ENCODE measurements around the gene DNAJC28. TPM values are rescaled to one million over a fixed set of nuclear protein-coding genes. Genes with fewer than 3 reads are reported as not detected.
"Not testable (repeated sequence)": the region's sequence is repeated elsewhere in the genome, so short reads cannot be mapped to it uniquely, and the experiment has no call there.

The DNAJC28 gene
- polyA plus RNA-seq, 3 donors = 4.6 to 7.2 (median 4.9) TPM

DNA sequence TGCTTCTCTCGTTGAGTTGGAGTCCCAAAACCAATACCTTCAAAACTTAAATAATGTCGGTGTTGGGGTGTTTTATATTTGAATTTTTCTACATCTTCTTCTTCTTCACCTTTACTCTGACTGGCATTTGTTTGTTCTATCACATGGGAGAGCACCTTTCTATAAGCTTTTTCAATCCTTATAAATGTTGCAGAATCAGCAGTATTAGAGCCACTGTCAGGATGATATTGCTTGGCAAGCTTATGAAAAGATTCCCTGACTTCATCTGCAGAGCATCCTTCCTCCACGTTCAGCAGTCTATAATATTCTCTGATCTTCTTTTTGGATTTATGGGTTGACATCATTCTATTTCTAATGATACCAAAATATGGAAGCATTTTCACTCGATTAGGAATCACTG lies 2.6 kb downstream of the DNAJC28 start:
- no peak for DNase-seq

GRCh38 chr21:33487996-33488395 lies 3.5 kb downstream of the DNAJC28 start:
- no peak for DNase-seq

DNA sequence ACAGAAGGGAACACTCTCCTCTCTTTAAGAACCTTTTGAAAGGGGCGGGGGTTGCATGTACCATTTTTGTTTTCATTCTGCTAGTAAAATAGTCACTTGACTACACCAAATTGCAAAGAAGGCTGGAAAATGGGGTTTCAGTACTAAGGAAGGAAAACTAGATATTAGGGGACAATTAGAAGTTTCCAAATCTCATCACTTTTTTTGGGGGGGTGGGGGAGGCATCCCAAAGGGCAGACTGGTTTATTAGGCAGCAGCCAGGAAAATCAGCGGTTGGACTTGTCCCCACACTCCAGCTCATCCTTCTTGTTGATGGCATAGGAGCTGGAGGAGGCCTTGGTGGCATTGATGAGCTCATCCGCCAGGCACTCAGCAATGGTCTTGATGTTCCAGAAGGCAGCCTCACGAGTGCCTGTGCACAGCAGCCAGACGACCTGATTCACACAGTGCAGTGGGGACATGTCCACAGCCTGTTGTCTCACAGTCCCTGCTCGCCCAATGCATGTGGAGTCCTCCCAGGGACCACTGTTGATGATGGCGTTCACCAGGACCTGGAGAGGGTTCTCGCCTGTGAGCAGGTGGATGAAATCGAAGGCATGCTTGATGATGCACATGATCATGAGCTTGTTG lies 10.1 kb downstream of the DNAJC28 start:
- no peak for DNase-seq

DNA sequence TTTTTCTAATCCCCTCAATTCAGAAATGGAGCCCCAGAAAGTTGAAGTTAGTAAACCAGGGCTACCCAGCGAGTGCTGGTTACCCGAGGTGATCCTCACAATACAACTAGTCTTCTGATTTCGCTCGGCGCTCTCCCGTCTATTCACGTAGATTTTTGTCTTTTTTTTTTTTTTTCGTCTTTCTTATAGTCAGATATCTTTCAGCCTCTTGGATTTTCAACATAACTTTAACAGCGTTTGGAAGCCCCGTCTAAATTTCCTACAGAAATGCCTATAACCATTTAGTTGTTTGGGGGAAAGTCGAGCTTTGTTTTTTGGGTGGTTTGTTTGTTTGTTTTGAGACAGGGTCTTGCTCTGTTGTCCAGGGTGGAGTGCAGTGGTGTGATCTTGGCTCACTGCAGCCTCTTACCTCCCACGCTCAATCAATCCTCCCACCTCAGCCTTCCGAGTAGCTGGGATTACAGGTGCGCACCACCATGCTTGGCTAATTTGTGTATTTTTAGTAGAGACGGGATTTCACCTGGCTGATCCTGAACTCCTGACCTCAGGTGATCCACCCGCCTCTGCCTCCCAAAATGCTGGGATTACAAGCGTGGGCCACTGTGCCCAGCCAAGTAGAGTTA lies 10.9 kb downstream of the DNAJC28 start:
- no peak for DNase-seq

GRCh38 chr21:33479679-33480480 lies 11.6 kb downstream of the DNAJC28 start, which contains the start of gene TMEM50B:
TSS of gene TMEM50B (minus strand) at chr21:33479974. CDS start at chr21:33468885, 11,089 bp downstream.
- DNase-seq = peak; percentile 94

GRCh38 chr21:33478935-33479678 lies 12.4 kb downstream of the DNAJC28 start:
- peak; percentile 40 for DNase-seq

DNA sequence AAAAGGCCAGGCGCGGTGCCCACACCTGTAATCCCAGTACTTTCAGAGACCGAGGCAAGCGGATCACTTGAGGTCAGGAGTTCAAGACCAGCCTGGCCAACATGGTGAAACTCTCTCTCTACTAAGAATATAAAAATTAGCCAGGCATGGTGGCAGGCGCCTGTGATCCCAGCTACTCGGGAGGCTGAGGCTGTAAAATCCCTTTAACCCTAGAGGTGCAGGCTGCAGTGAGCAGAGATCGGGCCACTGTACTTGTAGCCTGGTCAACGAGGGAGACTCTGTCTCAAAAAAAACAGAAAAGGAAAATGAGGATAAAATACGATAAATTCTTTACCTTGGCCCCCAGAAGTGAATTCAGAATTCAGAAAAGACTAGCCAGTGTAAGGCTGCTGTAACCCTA lies 13.3 kb downstream of the DNAJC28 start:
- no peak for DNase-seq

DNA sequence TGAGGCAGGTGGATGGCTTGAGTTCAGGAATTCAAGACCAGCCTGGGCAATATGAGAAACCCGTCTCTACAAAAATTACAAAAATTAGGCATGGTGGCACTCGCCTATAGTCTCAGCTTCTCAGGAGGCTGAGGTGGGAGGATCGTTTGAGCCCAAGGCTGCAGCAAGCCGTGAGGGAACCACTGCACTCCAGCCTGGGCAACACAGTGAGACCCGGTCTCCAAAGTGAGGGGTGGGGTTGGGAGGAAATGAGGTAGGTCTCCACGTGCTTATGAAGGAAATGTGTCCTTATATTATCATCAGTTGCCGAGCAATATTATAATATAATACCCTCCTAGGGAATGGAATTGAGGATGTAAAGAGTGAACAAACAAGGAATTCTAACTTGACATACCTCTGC lies 14.4 kb downstream of the DNAJC28 start:
- no peak for DNase-seq

GRCh38 chr21:33473344-33473743 lies 18.2 kb downstream of the DNAJC28 start:
- no peak for DNase-seq

DNA sequence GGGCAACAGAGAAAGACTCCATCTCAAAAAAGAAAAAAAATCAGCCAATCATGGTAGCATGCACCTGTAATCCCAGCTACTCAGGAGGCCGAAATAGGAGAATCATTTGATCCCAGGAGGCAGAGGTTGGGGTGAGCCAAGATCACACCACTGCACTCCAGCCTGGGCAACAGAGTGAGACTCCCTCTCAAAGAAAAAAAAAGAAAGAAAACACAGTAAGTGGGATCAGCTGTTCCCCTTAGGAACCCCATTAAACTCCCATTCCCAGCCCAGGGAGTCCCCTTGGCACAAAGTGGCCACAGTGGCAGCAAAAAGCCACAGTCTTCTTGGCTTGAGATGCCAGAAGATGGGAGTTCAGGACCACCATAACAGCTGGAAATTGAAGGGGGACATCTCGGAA lies 20.8 kb downstream of the DNAJC28 start:
- no peak for DNase-seq

DNA sequence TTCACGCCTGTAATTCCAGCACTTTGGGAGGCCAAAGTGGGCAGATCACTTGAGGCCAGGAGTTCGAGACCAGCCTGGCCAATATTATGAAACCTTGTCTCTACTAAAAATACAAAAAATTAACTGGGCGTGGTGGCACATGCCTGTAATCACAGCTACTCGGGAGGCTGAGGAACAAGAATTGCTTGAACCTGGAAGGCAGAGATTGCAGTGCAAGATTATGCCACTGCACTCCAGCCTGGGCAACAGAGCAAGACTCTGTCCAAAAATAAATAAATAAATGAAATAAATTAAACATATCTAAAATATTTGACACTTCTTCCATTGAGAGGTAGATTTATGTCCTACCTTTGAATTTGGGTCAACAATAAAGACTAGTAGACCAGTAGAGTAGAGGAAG lies 22.3 kb downstream of the DNAJC28 start:
- not testable (repeated sequence) for DNase-seq

DNA sequence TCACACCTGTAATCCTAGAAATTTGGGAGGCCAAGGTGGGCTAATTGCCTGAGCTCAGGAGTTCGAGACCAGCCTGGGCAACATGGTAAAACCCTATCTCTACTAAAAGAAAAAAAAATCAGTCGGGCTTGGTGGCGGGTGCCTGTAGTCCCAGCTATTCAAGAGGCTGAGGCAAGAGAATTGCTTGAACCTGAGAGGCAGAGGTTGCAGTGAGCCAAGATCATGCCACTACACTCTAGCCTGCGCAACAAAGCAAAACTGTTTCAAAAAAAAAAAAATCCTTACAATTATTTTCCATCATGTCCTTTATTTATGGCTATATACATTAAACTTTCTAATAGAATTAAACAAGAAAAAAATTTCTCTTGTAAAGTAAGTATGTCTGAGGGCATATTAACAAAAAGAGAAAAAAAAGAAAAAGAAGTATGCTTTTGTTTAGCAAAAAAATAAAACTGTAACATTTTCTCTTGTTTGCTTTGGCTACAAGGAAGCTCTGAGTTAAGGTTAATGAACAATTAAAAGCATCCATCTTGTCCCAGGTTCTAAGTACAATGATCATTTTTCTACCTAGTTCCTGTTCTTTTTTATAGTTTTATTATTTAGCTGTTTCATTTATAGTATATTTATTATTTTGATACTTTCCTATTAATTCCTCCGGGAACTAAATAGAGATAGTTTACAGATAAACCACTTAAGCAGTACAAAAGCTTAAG lies 29.8 kb downstream of the DNAJC28 start:
- DNase-seq = no peak

GRCh38 chr21:33458861-33459260 lies 32.7 kb downstream of the DNAJC28 start:
- DNase-seq = no peak

DNA sequence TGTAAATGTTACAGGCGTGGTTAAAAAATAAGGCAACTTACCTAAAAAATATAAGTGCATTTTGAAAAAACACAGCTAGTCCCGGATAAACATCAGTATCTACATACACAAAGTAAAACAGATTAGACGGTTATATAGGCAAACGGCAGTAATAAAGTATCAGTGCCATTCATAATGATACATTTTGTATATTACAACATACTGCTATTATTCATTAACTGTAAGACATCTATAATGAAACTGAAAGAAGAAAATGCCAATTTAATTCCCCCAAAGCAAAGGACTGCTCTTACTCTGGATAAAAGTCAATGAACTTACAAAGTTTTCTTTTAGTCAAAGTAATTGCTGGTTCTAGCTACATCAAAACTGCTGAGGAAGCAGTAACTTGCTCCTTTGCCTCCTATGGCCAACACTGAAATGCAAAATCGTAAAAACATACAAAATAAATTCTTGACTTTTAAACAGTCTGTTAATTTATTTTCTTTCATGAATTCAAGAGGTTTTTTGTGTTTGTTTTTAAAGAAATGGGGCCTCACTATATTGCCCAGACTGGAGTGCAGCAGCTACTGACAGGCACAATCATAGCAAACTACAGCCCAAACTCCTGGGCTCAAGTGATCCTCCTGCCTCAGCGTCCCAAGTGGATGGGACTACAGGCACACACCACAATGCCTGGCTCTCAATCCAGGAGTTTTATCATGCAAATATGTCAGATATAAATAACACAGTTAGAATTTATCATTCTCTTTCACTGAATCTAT lies 35.6 kb downstream of the DNAJC28 start:
- DNase-seq = no peak

- DNase-seq = no peak
These were observed 39.2 kb downstream of the DNAJC28 start for GRCh38 chr21:33452362-33452761.

- DNase-seq = peak; percentile 38
These were observed 39.9 kb downstream of the DNAJC28 start for GRCh38 chr21:33451634-33452071.

DNA sequence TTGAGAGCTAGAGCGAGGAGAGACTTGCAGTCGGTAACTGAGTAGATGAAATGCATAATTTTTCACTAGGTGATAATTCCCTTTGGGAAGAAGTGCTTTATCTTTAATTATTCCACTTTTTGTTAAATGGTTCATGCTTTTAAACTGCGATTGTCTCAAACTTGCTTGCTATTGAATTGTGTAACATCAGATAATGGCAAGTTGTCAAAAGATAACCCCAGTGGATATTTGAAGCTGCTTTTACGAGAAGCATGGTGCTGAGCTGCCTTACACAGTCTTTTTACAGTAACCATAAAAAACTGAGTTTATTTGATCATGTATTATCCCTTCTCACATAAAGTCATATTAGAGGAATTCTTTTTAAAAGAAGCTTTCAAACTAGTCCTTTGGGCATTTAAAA lies 41.9 kb downstream of the DNAJC28 start:
- DNase-seq = no peak

DNA sequence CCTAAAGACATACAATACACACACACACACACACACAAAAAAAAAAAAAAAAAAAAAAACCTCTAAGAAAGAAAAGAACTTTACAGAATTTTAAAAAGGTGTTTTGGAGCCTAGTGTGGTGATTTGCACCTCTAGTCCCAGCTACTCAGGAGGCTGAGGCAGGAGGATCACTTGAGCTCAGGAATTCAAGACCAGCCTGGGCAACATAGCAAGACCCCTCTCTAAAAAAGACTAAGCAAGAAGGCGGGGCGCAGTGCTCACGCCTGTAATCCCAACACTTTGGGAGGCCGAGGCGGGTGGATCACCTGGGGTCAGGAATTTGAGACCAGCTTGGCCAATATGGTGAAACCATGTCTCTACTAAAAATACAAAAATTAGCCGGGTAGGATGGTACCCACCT lies 44.9 kb downstream of the DNAJC28 start:
- DNase-seq = not testable (repeated sequence)

- DNase-seq = no peak
These were observed 47.0 kb downstream of the DNAJC28 start for GRCh38 chr21:33444499-33444898.

- no peak for DNase-seq
These were observed 48.3 kb downstream of the DNAJC28 start for GRCh38 chr21:33443194-33443593.

Measured in renal pelvis (tissue), 4 donors.